GM18505 (cell line): ENCODE results near the gene ZNF519.

Experiments used
- ATAC-seq: cut with Tn5 transposase; IDR thresholded peaks from one replicate; pipeline ENCODE4 v1.9.1; 2021; ENCODE audit not compliant: unreplicated experiment
- POLR2A ChIP-seq: IDR thresholded peaks from 4 replicates; pipeline ENCODE4 v1.6.1; 2011; ENCODE audit warnings: borderline replicate concordance; ENCODE audit not compliant: insufficient read depth, insufficient read length; ENCODE audit errors: extremely low read depth

Gene ZNF519

DNA sequence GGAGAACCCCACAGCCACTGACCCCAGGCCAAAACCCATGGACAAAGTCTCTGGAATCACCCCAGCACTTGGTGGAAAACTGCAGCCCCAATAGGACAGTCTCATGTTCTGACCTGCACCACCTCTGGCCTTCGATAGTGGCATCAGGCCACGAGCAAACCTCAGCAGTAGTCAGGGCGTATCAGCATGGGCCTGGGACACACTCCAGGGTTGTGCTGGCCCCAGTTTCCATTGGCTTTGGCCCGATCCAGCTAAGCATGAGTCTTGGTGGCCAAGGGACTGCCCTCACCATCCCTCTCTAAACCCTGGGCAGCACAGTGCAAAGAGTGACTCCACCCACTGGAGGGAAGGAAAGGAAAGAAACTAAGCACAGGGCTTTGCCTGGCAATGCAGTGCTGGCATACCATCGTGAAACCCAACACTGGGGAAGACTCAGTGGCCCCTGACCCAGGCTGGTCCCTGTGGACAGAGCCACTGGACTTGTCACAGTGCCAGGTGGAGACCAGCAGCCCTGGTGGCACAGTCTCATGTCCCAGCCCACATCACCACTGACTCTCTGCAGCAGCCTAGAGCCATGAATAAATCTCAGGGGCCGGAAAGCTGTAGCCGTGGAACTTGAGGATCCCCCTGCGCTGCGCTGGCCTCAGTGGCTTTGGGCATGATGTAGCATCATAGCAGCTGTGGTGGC, 46.3 kb downstream of the ZNF519 start:
- ATAC-seq: no peak
- TF ChIP-seq POLR2A: no peak

DNA sequence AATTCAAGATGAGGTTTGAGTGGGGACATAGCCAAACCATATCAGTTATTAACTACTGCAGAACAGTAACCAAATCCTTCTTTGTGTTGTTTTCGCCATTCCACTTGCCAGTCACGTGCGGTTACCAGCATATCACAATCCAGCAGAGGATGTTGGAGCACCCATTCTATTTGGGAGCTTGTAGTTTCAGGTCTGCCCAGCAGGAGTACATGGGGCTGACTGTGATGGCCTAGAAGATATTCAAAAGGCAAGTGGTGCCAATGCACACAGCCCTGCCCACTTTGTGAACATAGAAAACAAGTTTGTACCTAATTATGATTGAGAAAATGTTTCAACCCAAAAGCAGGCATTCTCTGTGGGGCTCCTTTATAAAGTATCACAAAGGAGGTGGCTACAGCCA, 57.0 kb downstream of the ZNF519 start:
- no peak for ATAC-seq
- no peak for TF ChIP-seq POLR2A

DNA sequence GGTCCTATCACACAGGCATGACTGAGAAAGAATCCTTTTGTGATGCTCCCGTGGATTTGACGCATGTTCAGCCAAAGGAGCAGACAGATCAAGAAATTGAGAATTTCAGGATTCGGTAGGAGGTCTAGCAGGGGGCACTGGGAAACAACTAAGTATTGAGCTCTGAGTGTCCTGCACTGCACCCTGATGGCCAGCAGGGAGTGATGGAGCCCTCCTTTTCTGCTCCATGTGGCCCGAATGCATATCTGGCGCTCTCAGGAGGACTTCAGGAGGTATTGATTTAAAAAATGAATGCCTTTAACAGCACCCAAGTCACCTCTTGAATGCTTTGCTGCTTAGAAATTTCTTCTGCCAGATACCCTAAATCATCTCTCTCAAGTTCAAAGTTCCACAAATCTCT, 58.0 kb downstream of the ZNF519 start:
- TF ChIP-seq POLR2A: no peak
- no peak for ATAC-seq

DNA sequence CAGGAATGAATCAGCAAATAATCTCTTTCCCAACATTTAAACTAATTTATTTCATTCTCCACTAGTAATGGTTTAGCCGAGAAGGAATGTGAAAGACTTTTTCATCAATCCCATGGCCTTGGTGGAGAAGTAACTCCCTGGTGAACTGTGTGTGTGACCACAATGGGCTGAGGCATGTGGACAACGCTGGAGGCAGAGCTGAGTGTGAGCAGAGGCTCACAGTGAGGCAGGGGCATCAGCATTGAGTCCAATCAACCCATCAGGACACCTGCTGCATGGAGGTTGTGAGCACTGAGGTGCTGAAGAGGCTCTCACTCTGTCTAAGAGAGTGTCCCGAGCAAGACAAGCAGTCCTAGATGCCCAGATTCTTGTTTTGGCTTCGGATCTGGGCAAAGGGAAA, 78.6 kb downstream of the ZNF519 start:
- no peak for TF ChIP-seq POLR2A
- no peak for ATAC-seq
